ENCODE measurements around the gene MTMR3. TPM values are rescaled to one million over a fixed set of nuclear protein-coding genes. Genes with fewer than 3 reads are reported as not detected.

MTMR3 gene
- total RNA-seq, 1 experiment from 2014 or later = 11.8 TPM

DNA sequence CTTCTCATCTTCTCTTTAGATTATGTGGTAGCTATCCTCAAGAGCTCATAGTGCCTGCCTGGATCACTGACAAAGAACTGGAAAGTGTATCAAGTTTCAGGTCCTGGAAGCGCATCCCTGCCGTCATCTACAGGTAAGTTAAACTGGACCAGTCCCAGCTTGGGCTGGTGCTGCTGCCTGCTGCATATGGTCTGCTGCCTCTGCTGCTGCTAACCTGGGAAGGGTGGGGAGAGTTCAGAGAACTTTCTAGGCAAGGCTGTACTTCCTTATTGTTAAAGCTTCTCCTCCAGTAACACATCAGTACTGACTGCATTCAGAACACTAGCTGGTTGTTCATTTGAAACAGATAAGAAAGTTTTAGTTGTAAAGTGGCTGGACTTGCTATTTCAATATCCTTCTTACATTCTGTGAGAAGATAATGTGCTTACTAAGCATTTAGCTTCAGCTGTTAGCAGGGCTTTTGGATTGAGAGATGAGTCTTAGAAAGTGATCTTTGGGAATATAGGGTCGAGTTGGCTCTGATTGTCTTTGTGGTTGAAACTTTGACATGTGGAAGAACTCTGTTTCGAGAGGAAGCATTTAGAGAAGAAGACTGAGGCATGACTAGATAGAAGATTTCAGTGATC is 120.0 kb downstream of the MTMR3 start:
- no peak for DNase-seq (ENCODE audit: low read depth)

DNA sequence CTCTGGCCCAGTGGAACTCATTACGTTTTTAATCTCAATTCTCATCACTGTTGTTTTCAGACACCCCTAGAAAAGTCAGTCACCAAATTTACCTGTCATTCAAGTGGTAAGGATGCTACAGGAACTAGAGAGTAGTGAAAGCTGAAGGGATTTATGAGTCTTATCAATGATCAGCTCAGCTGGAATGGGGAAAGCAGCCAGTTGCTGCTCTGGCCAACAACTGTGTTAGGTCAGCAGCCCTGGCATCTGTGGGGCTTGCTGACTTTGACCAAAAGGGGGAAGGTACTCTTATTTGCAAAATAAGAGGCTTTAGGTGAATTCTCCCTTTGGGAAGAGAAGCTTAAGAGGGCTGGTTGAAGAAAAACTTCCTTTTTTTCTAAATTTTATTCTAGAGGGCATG is 121.1 kb downstream of the MTMR3 start:
- no peak for DNase-seq (ENCODE audit: low read depth)

DNA sequence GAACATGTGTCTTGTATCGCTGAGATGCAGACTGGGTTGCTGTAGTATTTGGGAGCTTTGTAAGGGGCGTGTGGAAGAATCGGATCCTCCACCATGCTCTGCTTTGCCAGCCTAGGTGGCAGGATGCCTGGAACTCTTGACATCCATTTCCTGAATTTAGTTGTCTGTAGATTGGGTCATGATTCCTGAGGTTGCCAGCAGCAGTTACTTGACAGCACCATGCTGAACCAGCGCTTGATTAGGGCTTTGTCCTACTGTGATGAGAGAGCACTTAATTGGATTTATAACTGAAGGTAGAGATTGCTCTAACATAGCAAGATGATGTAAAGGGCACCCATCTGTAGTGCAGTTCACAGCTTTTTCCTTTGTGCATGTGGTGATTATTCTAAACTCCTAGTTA is 121.7 kb downstream of the MTMR3 start:
- no peak for DNase-seq (ENCODE audit: low read depth)

DNA sequence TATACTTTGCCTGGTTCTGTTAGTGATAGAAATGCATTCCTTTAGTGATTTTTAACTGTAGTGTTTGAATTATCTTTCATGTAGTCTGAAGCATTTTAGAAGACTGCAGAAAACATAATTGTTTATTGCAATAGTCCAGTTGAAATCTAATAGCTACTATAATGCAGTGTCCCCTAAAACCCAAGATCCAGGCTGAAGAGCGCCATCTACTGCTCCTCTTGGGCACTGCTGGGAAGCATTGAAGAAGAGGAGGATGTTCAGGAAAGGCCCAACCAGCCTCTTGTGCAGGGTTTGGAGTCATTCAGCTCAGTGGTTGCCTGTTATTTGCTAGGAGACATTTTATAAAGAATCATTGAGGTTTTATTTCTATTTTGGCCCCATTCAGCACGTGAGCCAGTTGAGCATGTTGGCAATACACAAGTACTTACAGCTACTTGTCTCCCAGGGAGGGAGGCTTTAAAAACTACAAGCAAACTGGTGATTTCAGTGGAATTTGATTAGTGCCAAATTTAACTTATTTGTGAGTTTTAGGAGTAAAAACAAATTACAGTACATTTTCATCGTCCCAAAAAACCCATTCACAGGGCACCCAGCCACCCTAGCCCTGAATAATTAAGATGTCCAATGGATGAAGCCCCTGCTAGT is 122.4 kb downstream of the MTMR3 start:
- DNase-seq (ENCODE audit: low read depth) = peak; percentile 71

DNA sequence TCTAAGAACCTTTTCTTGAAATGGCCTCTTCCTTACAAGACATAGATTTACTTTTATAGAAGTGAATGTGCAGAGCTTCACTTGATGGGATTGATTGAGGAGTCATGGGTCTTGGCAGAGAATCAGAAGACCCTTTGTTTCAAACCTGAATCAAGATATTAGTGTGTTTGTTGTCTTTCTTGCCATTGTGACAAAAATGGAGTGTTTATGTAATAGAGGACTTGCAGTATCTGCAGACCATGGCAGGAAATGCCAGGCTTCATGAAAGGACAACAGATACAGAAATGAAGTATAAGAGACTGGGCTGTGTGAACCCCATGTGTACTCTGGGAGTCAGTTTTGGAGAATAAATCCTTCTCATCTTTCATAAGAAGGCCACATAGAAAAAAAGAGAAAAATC is 124.4 kb downstream of the MTMR3 start:
- DNase-seq (ENCODE audit: low read depth) = no peak

DNA sequence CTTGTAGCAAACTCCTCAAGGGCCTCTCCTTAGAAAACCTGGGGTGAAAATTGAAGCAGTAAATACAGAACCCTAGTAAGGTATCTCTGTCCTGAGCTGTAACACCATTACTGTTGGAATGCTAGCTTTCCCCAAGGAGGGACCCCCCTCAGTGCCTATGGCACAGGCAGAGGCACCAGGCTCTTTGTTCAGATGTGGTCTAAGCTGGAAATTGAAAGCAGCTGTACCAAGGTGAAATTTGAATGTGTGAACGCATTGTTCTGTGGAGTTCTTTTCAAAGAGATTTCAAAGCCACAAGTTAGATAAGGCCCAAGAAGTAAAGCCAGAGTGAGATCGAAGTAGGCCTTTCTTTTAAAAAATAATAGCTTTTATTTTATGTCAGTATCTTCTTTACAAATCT is 125.4 kb downstream of the MTMR3 start:
- no peak for DNase-seq (ENCODE audit: low read depth)

DNA sequence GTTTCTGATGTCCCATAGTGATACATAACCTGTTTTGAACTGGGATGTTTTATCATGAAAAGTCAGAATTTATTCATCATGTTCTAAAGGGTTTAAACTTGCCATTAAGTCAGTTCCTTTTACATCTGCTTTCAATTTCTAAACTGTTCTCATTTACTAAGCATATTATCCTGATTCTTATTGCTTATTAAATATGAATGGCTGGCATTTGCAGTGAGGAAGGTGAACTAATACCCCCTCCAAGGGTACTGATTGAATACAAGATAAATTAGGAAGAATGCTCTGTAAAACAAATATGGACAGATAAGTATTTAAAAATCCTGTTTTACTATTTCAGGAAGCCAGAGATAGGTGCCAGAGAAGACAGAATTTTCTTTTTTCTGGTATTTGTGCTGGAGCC is 126.5 kb downstream of the MTMR3 start:
- DNase-seq (ENCODE audit: low read depth) = no peak

DNA sequence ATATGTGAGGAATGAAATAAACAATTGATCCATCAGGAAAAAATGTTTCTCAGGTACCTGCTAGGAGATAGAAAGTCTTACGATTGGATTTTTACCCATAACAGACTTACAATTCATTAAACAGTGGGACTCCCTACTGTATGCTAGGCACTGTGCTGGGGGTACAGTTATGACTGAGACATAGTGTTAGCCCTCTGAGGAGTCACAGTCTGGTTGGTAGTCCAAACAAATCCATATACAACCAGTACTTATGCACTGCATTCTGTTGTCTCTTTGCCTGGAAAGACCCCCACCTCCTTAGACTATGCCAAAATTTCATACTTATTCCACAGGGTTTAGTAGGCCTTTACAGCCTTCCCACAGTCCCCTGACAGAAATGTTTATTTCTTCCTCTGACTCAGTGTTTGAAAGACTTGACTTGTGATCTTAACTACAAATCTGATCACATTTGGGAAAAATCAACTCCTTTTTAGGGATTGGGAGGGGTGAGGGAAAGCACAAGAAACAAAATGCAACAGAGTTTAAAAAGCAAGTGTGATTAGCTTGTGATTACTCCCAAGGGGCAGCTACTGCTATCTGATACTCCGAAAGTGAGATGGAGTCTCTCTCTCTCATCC is 127.9 kb downstream of the MTMR3 start:
- DNase-seq (ENCODE audit: low read depth) = no peak

DNA sequence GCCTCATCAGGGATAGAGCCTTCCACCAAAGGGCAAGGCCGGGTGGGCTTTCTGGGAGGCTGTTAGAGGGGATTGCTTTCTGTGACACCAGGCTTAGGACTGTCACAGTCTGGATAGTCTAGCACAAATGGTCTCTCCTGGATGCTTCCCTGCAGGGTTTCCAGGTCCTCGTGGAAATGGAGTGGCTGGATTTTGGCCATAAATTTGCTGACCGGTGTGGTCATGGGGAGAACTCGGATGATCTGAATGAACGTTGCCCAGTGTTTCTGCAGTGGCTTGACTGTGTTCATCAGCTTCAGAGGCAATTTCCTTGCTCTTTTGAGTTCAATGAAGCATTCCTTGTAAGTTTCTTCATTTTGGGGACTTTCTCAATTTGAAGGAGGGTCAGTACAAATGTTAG is 130.2 kb downstream of the MTMR3 start:
- DNase-seq (ENCODE audit: low read depth) = no peak

DNA sequence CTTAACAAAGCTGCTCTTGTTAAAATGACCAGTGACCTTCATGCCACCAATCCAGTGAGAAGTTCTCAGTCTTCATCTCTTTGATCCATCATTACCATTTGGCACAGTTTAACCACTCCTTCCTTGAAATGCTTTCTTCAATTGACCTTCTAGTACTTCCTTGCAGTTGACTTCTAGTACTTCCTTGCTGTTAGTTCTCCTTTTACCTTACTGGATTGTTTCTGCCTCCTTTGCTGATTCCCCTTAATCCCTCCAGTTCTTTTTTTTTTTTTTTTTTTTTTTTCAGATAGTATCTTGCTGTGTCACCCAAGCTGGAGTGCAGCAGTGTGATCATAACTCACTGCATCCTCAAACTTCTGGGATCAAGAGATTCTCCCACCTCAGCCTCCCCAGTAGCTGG is 131.3 kb downstream of the MTMR3 start:
- no peak for DNase-seq (ENCODE audit: low read depth)

DNA sequence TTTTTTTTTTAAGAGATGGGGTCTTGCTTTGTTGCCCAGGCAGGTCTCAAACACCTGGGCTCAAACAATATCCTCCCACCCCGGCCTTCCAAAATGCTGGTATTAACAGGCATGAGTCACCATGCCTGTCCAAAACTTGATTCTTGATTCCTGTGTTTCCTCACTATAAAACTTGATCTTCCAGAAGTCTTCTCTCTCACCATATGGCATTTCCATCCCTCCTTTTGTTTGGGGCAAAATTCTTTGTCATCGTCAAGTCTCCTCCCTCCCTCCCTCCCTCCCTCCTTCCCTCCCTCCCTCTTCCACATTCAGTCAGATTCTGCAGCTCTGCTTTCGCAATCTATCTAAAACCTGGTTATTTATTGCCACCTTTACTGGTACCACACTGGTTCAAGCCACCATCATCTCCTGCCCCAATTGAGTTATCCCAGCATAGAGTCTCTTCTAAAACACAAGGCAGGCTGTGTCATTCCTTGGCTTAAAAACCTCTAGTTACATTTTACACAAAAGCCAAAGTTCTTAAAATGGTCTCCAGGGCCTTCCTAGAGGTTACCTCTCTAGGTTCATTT is 132.3 kb downstream of the MTMR3 start:
- DNase-seq (ENCODE audit: low read depth) = no peak

DNA sequence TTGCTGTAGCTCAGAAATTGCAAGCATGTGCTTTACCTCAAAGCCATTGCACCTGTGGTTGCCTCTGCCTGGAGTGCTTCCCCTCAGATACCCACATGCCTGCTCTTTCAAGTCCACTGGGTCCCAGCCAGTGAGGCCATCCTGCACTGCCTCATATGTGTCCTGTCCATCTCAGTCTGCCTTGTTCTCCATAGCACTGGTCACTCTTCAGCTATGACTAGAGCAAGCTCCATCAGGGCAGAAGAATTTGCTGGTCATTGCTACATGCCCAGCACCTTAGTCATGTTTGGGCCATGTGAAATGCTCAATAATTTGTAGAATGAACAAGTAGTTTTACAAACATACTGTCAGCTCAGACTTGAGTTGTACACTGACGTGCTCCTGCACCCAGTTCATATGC is 132.9 kb downstream of the MTMR3 start:
- no peak for DNase-seq (ENCODE audit: low read depth)

DNA sequence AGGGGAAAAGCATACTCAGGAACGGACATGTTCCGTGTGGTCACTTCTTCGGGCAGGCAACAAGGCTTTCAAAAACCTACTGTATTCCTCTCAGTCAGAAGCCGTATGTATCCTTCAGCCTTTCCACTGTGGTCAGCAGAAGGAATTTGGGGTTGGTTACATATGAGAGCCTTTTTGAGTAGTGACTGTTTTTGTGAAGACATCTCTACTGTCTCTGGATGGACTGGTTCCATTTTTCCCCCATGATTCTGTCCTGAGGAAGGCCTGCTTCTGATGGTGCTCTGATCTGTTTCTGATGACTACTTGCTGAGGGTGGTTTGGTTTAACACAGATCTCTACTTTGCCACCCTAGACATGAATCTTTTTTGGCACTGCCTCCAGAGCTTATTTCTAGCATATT is 133.6 kb downstream of the MTMR3 start:
- DNase-seq (ENCODE audit: low read depth) = no peak

DNA sequence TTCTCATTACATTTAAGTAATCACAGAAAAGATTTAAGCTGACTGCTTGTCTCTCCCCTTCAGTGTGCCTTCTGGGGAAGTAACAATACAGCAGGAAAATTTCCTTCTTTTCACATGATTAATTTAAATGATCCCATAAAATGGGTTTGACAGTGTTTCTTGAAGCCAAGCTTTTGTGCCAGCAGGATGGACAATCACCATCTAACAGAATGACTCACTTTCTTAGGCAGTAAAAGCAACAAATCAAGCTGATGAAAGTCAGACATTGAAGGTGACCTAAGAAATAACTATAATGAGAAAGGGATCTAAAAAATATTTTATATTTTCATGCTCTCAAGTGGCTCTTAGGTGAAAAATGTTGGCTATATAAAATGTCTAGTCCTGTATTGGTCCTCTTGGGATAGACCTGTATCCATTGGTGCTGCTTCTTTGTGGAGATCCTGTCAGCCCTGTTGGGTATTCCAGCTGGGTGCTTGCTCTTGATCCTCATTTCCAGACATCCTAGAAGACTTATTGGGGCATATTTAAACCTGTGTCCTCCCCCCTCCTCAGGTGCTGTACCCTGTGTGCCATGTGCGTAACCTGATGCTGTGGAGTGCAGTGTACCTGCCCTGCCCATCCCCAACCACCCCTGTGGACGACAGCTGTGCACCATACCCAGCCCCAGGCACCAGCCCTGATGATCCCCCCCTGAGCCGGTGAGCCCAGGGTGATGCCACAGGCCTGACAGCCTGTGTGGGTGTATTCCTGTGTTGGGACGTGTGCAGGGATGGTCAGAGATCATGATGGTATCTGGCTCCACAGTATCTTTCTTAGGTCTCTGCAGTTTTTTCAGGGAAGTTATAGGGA is 134.6 kb downstream of the MTMR3 start:
- DNase-seq (ENCODE audit: low read depth) = no peak

DNA sequence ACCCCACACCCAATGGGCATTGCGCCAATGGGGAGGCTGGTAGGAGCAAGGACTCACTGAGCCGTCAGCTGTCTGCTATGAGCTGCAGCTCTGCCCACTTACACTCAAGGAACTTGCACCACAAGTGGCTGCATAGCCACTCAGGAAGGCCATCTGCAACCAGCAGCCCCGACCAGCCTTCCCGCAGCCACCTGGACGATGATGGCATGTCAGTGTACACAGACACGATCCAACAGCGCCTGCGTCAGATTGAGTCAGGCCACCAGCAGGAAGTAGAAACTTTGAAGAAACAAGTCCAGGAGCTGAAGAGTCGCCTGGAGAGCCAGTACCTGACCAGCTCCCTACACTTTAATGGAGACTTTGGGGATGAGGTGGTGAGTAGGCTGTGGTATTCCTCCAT is 137.5 kb downstream of the MTMR3 start:
- no peak for DNase-seq (ENCODE audit: low read depth)

DNA sequence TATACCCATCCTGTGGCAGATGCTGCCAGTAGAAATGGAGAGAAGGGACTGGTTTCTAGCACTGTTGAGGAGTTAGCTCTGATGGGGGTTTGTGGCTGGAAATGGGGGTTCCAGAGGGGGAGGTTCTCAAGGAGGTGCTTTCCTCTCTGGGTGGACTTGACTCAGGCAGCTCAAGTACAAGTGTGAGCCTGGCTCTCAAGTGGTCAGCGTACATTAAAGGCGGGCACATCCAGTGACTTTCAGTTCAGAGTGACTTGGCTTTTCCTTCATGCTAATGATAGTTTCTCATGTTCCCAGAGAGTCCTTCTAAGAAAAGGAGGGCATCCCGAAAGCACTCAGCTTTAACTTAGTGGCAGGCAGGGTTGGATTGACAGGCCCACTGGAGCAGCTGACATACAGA is 138.4 kb downstream of the MTMR3 start:
- DNase-seq (ENCODE audit: low read depth) = no peak

DNA sequence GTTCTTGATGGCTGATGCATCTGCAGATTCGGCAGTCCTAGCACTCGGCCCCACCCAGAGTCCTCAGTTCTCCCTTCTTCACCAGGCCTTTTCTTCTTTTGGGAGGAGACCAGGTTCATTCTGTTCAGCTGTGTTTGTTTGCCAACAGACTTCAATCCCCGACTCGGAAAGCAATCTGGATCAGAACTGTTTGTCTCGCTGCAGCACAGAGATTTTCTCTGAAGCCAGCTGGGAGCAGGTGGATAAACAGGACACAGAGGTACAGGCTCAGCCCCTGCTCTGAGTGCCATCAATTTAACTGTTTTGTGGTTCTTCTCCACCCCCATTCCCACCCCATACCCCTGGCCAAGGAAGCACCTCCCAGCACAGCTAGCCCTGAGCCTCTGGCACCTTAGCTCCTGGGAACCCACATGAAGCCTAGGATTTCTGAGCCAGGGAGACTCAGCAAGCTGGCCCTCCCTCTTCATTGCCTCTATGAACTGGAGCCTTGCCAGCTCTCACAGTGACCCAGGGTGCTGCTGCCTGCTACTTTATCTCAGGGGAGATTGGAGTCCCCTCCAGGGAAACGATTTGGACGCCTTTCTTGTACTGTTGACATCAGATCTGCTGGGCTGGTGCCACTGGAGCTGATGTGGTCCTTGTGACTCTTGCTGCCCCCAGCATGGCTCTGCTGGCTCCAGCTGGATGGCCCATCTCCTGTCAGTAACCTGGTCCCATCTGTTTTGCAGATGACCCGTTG is 139.1 kb downstream of the MTMR3 start:
- no peak for DNase-seq (ENCODE audit: low read depth)

DNA sequence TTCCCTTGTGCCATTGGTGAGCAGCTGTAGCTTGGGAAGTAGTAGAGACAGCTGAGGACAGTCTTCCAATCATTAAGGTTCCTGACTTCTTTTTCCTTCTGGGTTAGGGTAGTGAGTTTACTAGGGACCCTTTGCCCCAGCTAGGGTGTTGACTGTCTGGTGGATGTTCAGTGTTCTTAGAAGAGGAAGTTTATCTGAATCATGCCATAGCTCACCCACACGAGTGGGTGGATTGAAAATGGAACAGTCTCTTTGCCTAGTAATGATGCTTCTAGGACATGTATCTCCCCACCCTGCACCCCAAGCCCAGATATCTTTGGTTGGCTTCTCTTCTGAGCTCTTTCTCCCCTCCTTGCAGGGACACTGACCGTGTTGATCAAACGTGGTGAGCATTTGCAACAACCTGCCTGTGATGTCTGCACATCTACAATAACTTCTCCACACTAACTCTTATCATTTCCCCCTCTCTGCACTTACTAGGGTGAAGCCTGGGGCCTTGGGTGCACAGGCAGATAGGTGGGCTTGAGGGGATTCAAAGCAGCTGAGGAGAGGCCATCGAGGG is 140.2 kb downstream of the MTMR3 start:
- DNase-seq (ENCODE audit: low read depth) = no peak

DNA sequence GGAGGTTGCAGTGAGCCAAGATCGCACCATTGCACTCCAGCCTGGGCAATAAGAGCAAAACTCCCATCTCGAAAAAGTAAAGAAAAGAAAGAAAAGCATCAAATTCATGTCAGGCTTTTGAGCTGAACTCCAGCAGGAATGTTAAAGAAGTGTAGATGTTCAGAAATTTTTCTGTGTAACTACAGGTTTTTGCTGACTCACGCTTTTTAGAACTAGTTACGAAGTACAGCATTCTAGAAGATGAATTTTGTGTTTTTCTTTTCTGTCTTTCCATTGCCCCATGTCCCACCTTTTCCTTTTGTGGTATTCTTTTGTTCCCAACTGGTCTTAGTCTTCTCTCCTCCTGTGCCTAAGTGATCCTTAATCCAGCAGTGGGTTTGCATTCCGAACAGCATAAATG is 141.3 kb downstream of the MTMR3 start:
- DNase-seq (ENCODE audit: low read depth) = no peak

DNA sequence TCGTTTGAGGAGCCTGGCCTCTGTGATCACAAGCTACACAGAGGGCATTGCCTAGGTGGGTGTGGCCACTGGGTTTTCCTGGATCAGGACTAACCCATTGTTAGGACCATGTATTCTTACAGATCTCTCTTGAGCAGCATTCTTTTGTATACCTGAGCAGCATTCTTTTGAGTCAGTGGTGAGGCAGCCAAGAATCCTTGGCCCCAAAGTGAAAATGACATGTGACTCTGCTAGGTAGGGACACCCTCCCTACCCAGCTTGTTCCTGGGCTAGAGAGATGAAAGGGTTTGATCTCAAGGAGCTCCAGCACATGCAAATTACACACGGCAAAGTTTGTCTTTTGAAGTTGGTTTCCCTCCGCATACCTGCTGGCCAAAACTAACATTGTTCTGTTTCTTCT is 142.2 kb downstream of the MTMR3 start:
- no peak for DNase-seq (ENCODE audit: low read depth)

DNA sequence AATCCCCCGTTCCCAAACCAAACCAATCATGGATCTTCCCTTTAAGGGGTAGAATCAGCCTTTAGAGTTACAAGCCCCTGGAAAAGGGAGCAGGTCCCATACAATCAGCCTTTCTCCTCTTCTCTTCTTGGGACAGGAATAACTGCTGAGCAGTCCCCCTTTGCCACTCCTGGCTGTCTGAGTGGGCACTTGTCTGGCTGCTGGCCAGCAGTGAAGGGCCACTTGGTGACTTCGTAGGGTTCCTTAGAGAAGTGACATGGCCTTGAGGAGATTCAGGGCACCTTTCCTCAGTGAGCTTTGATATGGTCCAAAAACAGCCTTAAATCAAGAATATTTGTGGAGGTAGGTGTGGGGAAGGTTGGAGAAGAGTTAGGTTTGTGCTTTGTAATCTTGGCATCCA is 143.8 kb downstream of the MTMR3 start:
- DNase-seq (ENCODE audit: low read depth) = no peak

Data from Daoy (cell line).